HG03039 (cell line): Measurements from ENCODE around the gene LUZP2.

ENCODE experiments used
- ATAC-seq: cut with Tn5 transposase; IDR thresholded peaks from one replicate; pipeline ENCODE4 v1.9.1; 2021; ENCODE audit warnings: mild to moderate bottlenecking, moderate library complexity; ENCODE audit not compliant: unreplicated experiment

Gene LUZP2

GRCh38 chr11:24708616-24709015 lies 211.8 kb downstream of the LUZP2 start:
- no peak for ATAC-seq

DNA sequence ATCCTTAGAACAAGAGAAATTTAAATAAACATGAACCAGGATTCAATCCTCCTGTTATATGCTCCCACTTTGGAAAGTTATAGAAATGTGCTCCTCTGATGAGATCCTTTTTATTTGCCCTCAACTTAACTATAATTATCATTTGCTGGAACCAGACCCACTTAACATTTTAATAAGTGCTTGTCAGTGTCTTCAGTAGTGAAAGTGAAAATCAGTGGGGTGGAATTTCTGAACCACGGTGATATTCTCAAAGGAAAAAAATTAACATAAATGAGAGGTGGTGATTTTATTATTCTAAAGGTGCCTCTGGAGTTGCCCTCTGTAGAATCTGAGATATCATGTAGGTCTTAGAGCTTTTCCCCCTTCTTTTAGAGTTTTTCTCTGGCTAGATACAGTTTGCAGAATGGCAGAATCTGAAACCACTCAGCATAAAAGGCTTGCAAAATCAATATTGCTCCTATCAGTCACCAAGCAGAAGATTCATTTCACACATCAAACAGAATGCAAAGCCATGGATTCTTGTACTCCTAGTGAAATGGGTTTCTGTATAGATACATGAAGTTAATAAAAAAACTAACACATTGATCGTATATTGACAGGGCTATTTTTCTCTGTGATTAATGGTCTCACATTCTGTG lies 213.2 kb downstream of the LUZP2 start:
- ATAC-seq = no peak

DNA sequence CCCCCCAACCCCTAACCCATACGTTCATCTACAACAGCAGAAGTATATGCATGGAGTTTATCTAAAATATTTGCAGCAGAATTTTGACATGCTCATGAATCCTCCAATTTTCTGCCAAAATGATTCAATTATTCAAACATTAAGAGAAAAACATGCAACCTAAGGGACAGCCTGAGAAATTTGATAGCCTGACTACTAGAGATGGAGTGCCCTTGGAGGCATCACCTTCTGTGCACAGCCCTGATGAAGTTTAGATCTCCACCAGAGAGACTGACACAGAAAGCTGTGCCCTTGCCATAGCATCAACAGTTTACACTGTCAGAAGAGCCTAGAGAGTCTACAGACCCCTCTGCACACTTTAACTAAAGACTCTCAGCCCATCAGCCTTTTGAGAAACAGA lies 217.7 kb downstream of the LUZP2 start:
- no peak for ATAC-seq

DNA sequence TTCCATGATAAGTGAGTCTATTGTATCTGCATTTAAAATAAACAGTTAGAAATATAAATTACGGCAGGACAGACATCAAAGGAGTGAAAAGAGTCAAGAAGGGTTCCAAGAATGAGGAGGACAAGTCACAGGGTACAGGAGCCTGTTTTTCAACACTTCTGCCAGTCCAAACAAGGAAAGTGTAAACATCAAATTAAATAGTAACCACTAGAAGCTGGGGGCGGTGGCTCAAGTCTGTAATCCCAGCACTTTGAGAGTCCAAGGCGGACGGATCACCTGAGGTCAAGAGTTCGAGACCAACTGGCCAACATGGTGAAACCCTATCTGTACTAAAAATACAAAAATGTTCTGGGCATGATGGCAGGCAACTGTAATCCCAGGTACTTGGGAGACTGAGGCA lies 219.6 kb downstream of the LUZP2 start:
- ATAC-seq = no peak

GRCh38 chr11:24723231-24723630 lies 226.4 kb downstream of the LUZP2 start:
- no peak for ATAC-seq

DNA sequence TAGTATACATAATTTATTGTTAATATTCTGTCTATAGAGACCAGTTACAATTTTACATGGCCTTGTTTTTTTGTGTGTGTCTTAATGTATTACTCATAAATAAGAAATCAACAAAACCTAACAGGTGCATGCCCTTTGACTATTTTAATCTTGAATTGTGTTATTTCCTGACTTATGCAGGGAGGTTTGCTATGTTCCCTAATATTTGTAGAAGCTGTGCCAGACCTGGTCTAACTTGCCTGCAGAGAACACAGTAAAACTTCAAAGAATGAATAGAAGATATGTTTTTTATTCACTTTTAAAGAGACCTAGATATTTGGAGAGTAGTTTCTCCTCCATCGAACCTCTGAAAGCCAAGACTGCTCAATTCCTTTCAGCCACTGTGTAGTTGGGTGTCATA lies 234.7 kb downstream of the LUZP2 start:
- no peak for ATAC-seq

DNA sequence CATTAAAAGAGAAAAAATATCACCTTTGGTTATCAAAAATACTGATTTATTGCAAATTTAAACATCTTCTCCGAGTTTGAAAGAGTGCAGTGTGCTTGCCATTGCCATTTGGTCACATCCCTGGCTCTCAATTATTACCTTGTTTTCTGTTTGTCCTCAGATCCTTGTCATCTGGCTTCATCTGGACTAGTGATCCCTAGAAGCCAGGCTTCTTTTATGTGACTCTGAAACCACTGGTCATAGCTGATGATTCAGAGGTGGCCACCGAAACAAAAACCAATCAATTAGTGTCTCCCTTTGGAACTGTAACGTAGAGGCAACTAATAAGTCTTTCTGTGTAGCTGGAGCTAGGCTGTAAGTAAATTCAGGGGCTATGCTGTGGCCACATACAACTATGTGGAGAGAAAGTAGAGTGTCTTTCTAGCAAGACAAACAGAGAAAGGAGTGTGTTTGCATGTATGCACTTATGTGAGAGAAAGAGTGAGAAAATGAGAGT lies 237.9 kb downstream of the LUZP2 start:
- ATAC-seq = no peak

DNA sequence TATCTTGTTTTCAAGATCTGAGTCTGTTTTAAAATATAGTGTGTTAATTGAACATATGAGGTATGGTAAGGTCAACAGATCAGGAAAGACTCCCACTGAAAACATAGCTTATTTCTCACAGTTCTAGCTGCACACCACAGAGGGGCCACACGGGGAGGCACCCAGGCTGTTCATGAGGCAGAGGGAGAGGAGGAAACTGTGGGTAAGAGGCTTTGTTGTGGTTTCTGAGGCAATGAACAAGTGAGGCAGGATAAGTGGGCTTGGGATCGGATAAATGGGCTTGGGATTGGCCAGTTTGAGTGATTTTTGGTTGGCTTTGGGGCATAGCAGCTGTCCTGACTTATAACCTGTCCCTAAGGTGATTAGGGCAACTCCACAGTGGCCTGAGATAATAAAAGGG lies 242.1 kb downstream of the LUZP2 start:
- ATAC-seq = no peak

DNA sequence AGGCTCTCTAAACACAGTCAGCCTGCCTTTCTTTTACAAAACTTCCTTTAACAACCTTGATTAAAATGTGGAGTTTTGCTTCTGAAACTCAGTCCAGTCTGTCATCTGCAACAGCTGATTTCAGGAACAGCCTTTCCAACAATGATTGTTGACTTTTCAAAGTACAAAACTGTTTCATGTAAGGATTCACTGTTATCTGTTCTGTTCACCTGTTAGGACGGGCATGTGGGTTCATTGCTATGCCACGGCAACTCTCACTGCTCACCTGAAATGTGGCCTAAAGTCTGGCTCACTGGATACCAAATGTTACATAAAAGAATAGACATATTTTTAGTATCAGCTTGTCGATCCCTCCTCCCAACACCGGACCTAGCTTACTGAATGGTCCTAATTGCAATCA lies 242.8 kb downstream of the LUZP2 start:
- ATAC-seq = no peak

GRCh38 chr11:24747275-24748251 lies 250.7 kb downstream of the LUZP2 start:
- no peak for ATAC-seq

- no peak for ATAC-seq
Observed at GRCh38 chr11:24748261-24748660, 251.4 kb downstream of the LUZP2 start.

- no peak for ATAC-seq
Observed at GRCh38 chr11:24754406-24754805, 257.6 kb downstream of the LUZP2 start.

DNA sequence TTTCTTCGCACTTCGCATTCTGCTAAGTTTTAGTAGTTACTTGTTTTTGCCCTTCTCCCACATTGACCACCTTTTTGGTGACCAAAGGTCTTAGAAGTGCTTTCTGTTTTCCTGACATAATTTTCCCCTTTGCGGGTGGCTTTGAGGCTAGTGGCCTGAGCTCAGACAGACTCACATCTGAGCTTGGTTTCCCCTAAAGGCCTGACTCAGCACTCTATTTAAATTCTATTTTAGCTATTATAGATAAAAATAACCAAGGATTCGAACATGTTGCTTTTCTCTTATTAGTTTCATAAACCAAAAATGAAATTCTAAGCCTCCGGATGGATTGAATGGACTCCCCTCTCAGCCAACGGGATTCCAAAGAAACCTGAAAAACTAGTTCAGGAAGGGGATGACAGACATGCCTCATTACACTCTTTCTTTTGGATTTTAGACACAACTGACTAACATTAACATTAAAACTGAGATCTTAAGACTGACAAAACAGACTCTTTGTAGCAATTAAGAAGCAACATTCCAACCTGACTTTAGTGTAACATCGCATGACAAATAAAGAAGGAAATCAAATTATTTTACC lies 258.5 kb downstream of the LUZP2 start:
- no peak for ATAC-seq

DNA sequence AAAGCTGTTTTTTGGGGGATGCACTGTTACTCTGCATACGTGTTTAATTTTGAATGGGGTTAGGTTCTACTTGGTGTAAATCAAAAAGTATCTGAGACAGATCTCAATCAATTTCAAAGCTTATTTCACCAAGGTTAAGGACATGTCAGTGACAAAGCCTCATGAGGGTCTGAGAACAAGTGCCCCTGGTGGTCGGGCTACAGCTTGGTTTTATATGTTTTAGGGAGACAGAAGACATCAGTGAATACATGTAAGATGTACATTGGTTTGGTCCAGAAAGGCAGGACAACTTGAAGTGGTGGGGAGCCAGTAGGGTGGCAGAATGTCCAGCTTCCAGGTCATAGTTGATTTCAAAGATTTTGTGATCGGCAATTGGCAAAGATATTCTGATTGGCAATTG lies 262.9 kb downstream of the LUZP2 start:
- ATAC-seq = no peak

DNA sequence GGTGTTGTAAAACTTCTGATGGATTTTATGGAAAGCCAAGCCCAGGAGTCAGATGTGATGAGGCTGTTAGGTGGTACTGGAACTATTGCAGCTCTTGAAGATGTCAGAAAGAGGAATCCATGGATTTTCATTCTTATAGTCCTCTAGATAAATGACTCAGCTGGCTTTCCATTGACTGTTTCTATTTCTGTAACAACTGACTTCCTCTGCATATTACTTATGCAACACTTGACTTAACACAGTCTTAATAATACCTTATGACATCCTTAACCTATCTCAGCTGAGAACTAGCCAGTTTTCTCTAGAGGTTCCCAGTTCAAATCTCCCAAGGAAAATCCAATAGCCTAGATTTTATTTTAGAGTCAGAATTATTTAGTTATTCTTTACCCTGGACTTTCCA lies 263.8 kb downstream of the LUZP2 start:
- no peak for ATAC-seq

- no peak for ATAC-seq
Observed at GRCh38 chr11:24762076-24762475, 265.2 kb downstream of the LUZP2 start.

DNA sequence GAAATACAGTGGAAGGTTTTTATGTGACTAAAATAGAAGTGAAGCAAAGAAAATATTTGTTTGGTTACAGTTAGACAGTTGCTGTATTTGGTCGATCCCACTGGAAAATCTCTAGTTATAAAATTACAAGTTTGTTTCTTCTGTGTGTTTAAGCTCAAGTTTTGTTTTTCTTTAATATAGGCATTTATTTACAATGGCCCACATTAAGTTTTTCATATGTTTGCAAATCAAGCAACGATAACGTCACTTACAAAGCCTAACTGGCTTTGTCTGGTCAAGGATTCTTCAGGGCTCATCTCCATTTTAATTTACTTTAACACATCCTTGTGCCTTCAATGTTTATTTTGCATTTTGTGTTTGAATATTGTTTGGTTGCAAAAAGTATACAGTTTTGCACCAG lies 270.6 kb downstream of the LUZP2 start:
- no peak for ATAC-seq

DNA sequence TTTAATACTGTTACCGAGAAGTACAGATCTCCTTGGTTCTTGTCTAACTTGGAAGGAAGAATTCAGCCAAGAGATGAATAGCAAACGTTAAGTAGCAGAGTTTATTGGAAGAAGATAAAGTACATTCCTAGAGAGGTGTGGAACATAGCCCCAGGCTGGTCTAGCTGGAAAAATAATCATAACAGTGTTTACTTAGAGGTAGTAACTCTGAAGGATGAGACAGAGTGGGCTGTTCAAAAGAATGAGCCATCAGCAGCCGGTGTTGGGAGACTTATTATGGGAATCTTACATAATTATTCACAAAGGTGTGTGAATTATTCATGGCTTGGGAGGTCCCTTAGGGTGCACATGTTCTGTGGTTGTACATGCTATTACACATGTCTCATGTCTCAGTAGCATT lies 276.5 kb downstream of the LUZP2 start:
- ATAC-seq = no peak

DNA sequence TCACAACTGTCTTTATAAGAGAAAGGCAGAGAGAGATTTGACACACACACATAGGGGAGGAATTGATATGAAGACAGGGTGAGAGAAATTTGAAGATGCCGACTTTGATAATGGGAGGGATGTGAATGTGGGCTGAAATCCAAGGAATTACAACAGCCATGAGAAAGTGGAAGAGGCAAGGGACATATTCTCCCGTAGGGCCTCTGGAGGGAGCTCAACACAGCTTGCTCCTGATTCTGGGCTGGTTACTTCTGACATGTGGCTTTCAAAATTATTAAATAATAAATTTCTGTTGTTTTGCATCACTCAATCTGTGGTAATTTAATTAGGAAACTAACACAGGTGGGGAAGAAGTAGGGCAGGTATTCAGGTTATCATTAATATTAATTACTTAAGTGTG lies 282.9 kb downstream of the LUZP2 start:
- no peak for ATAC-seq

GRCh38 chr11:24781288-24781687 lies 284.4 kb downstream of the LUZP2 start:
- no peak for ATAC-seq

GRCh38 chr11:24793479-24793878 lies 296.6 kb downstream of the LUZP2 start:
- no peak for ATAC-seq

GRCh38 chr11:24794064-24794463 lies 297.2 kb downstream of the LUZP2 start:
- ATAC-seq = no peak
